SK-N-MC (cell line): ENCODE data around the gene PDCL2.

Source experiments
- DNase-seq: peaks from one replicate; pipeline ENCODE4 v3.0.0-alpha.2; 2011; ENCODE audit warnings: low read depth, low spot score
- H3K27ac ChIP-seq: fragments of 200-600 bp; sonication (generic); 2 replicates; pipeline ENCODE4 v1.5.1; 2016; ENCODE audit warnings: mixed run types
- H3K36me3 ChIP-seq: fragments of 200-600 bp; sonication (generic); 2 replicates; pipeline ENCODE4 v1.6.1; 2017; ENCODE audit warnings: antibody characterized with exemption, low read length, mixed read lengths; ENCODE audit not compliant: insufficient read depth
- H3K4me3 ChIP-seq: fragments of 200-600 bp; sonication (generic); 2 replicates; pipeline ENCODE4 v1.5.1; 2016
- H3K9ac ChIP-seq: fragments of 200-600 bp; sonication (generic); 2 replicates; pipeline ENCODE4 v1.8.0; 2017; ENCODE audit warnings: mixed run types, mixed read lengths; ENCODE audit not compliant: insufficient read length
- H3K9me3 ChIP-seq: fragments of 200-600 bp; sonication (generic); 2 replicates; pipeline ENCODE4 v1.6.1; 2017; ENCODE audit warnings: low read depth, mild to moderate bottlenecking, antibody characterized with exemption, low read length, moderate library complexity, mixed read lengths
- EZH2 ChIP-seq: fragments of 200-600 bp; sonication (generic); IDR thresholded peaks from one replicate; pipeline ENCODE4 v1.6.1; 2017; ENCODE audit warnings: antibody characterized with exemption
- FOXP2 ChIP-seq: optimal IDR thresholded peaks from 2 replicates; pipeline ENCODE3; 2011; ENCODE audit warnings: mild to moderate bottlenecking, moderate library complexity; ENCODE audit not compliant: insufficient read depth; ENCODE audit errors: extremely low read length, control extremely low read depth
- POLR2AphosphoS5 ChIP-seq: IDR thresholded peaks from 2 replicates; pipeline ENCODE4 v1.6.1; 2012; ENCODE audit warnings: mild to moderate bottlenecking, low read depth, low read length, borderline replicate concordance

Gene PDCL2

GRCh38 chr4:55618546-55619143 lies 26.6 kb upstream of the PDCL2 start:
- Histone ChIP-seq H3K9me3 (no peaks in the 10 kb centered on the region), H3K9ac (no peak overlapping the region), H3K4me3 (no peak overlapping the region), H3K27ac (no peak overlapping the region), H3K36me3 (no peaks in the 10 kb centered on the region)
- TF ChIP-seq POLR2AphosphoS5 (no peak), FOXP2 (no peak), EZH2 (no peak)
- no peak for DNase-seq

GRCh38 chr4:55617587-55618197 lies 25.6 kb upstream of the PDCL2 start:
- H3K27ac ChIP-seq: no peak overlapping the region
- no peaks in the 10 kb centered on the region for H3K9me3 ChIP-seq
- no peak for TF ChIP-seq FOXP2
- TF ChIP-seq EZH2: no peak
- TF ChIP-seq POLR2AphosphoS5: no peak
- no peaks in the 10 kb centered on the region for H3K36me3 ChIP-seq
- DNase-seq: no peak
- H3K9ac ChIP-seq: no peak overlapping the region
- H3K4me3 ChIP-seq: no peak overlapping the region

GRCh38 chr4:55615008-55615407 lies 23.0 kb upstream of the PDCL2 start:
- no peak for DNase-seq
- Histone ChIP-seq H3K9me3 (no peaks in the 10 kb centered on the region), H3K36me3 (no peaks in the 10 kb centered on the region), H3K9ac (no peak overlapping the region), H3K27ac (no peak overlapping the region), H3K4me3 (no peak overlapping the region)
- TF ChIP-seq POLR2AphosphoS5 (no peak), EZH2 (no peak)

GRCh38 chr4:55613621-55614020 lies 21.6 kb upstream of the PDCL2 start:
- no peak overlapping the region for H3K9ac ChIP-seq
- DNase-seq: no peak
- no peak for TF ChIP-seq FOXP2
- TF ChIP-seq POLR2AphosphoS5: no peak
- TF ChIP-seq EZH2: no peak
- no peak overlapping the region for H3K27ac ChIP-seq
- H3K9me3 ChIP-seq: no peaks in the 10 kb centered on the region
- H3K36me3 ChIP-seq: no peaks in the 10 kb centered on the region
- no peak overlapping the region for H3K4me3 ChIP-seq

- Histone ChIP-seq H3K36me3 (no peaks in the 10 kb centered on the region), H3K9ac (no peak overlapping the region), H3K9me3 (no peaks in the 10 kb centered on the region), H3K4me3 (no peak overlapping the region), H3K27ac (no peak overlapping the region)
- TF ChIP-seq EZH2: no peak
- no peak for TF ChIP-seq FOXP2
- TF ChIP-seq POLR2AphosphoS5: no peak
- DNase-seq: no peak
Observed at GRCh38 chr4:55612341-55612740, 20.3 kb upstream of the PDCL2 start.

GRCh38 chr4:55611358-55612059 lies 19.5 kb upstream of the PDCL2 start:
- no peak for DNase-seq
- Histone ChIP-seq H3K9ac (no peak overlapping the region), H3K9me3 (no peaks in the 10 kb centered on the region), H3K27ac (no peak overlapping the region), H3K4me3 (no peak overlapping the region), H3K36me3 (no peaks in the 10 kb centered on the region)
- TF ChIP-seq EZH2: no peak
- no peak for TF ChIP-seq POLR2AphosphoS5
- no peak for TF ChIP-seq FOXP2

GRCh38 chr4:55610381-55610780 lies 18.3 kb upstream of the PDCL2 start:
- no peak overlapping the region for H3K9ac ChIP-seq
- no peaks in the 10 kb centered on the region for H3K9me3 ChIP-seq
- no peak overlapping the region for H3K27ac ChIP-seq
- H3K36me3 ChIP-seq: no peaks in the 10 kb centered on the region
- no peak for DNase-seq
- no peak overlapping the region for H3K4me3 ChIP-seq
- no peak for TF ChIP-seq FOXP2
- TF ChIP-seq EZH2: no peak
- no peak for TF ChIP-seq POLR2AphosphoS5

- TF ChIP-seq EZH2: no peak
- TF ChIP-seq FOXP2: no peak
- no peak for TF ChIP-seq POLR2AphosphoS5
- Histone ChIP-seq H3K27ac (no peak overlapping the region), H3K4me3 (no peak overlapping the region), H3K9ac (no peak overlapping the region), H3K9me3 (no peaks in the 10 kb centered on the region), H3K36me3 (no peaks in the 10 kb centered on the region)
- no peak for DNase-seq
Observed at GRCh38 chr4:55609393-55609866, 17.4 kb upstream of the PDCL2 start.
